ENCODE data around the gene TTC38. TPM values are rescaled to one million over a fixed set of nuclear protein-coding genes. Genes with fewer than 3 reads are reported as not detected.

The TTC38 gene
- total RNA-seq, 1 donor from 2014 or later, result 25.4 TPM

- no peak for DNase-seq
- H3K9me3 ChIP-seq (replicated peaks), result no peaks in the 10 kb centered on the region
- H3K27ac ChIP-seq (replicated peaks), result no peak overlapping the region
- H3K36me3 ChIP-seq, result no peaks in the 10 kb centered on the region
- no peaks in the 10 kb centered on the region for H3K4me1 ChIP-seq
- H3K4me3 ChIP-seq, result no peak overlapping the region
- intact Hi-C loops (cut with micrococcal nuclease), result no loop called here
- no peaks in the 10 kb centered on the region for H3K27me3 ChIP-seq (ENCODE audit: low read depth)
- TF ChIP-seq CTCF (IDR thresholded peaks at IDR 0.05; ENCODE audit: borderline replicate concordance), result no peak
These were observed 53.0 kb downstream of the TTC38 start for GRCh38 chr22:46320716-46321386.

GRCh38 chr22:46322711-46323110 is 54.9 kb downstream of the TTC38 start:
- H3K4me3 ChIP-seq, result no peak overlapping the region
- H3K27me3 ChIP-seq (ENCODE audit: low read depth), result no peaks in the 10 kb centered on the region
- no peaks in the 10 kb centered on the region for H3K4me1 ChIP-seq
- no peak for TF ChIP-seq CTCF (IDR thresholded peaks at IDR 0.05; ENCODE audit: borderline replicate concordance)
- no peak overlapping the region for H3K27ac ChIP-seq (replicated peaks)
- intact Hi-C loops (cut with micrococcal nuclease), result no loop called here
- H3K9me3 ChIP-seq (replicated peaks), result no peaks in the 10 kb centered on the region
- no peak for DNase-seq
- no peaks in the 10 kb centered on the region for H3K36me3 ChIP-seq

- TF ChIP-seq CTCF (IDR thresholded peaks at IDR 0.05; ENCODE audit: borderline replicate concordance), result no peak
- intact Hi-C loops (cut with micrococcal nuclease), result no loop called here
- Histone ChIP-seq H3K36me3 (no peaks in the 10 kb centered on the region), H3K4me3 (no peak overlapping the region), H3K27ac (replicated peaks) (no peak overlapping the region), H3K4me1 (no peaks in the 10 kb centered on the region), H3K9me3 (replicated peaks) (no peaks in the 10 kb centered on the region), H3K27me3 (ENCODE audit: low read depth) (no peaks in the 10 kb centered on the region)
- no peak for DNase-seq
These were observed 55.4 kb downstream of the TTC38 start for GRCh38 chr22:46323162-46323561.

GRCh38 chr22:46326066-46326680 is 58.4 kb downstream of the TTC38 start:
- intact Hi-C loops (cut with micrococcal nuclease), result no loop called here
- no peaks in the 10 kb centered on the region for H3K9me3 ChIP-seq (replicated peaks)
- H3K4me1 ChIP-seq, result no peaks in the 10 kb centered on the region
- no peaks in the 10 kb centered on the region for H3K36me3 ChIP-seq
- no peak overlapping the region for H3K27ac ChIP-seq (replicated peaks)
- TF ChIP-seq CTCF (IDR thresholded peaks at IDR 0.05; ENCODE audit: borderline replicate concordance), result no peak
- no peaks in the 10 kb centered on the region for H3K27me3 ChIP-seq (ENCODE audit: low read depth)
- no peak for DNase-seq
- H3K4me3 ChIP-seq, result no peak overlapping the region

GRCh38 chr22:46327691-46328465 is 60.1 kb downstream of the TTC38 start:
- Histone ChIP-seq H3K27ac (replicated peaks) (no peak overlapping the region), H3K4me3 (no peak overlapping the region), H3K36me3 (no peaks in the 10 kb centered on the region), H3K27me3 (ENCODE audit: low read depth) (no peaks in the 10 kb centered on the region), H3K9me3 (replicated peaks) (no peaks in the 10 kb centered on the region), H3K4me1 (no peaks in the 10 kb centered on the region)
- intact Hi-C loops (cut with micrococcal nuclease), result no loop called here
- TF ChIP-seq CTCF (IDR thresholded peaks at IDR 0.05; ENCODE audit: borderline replicate concordance), result no peak
- no peak for DNase-seq

Measured in left ventricle myocardium inferior (tissue), 1 donor.